SK-N-MC (cell line): ENCODE data around the gene SOSTDC1.

Experiments used
- EZH2 ChIP-seq: fragments of 200-600 bp; sonication (generic); IDR thresholded peaks from one replicate; pipeline ENCODE4 v1.6.1; 2017; ENCODE audit warnings: antibody characterized with exemption
- FOXP2 ChIP-seq: optimal IDR thresholded peaks from 2 replicates; pipeline ENCODE3; 2011; ENCODE audit warnings: mild to moderate bottlenecking, moderate library complexity; ENCODE audit not compliant: insufficient read depth; ENCODE audit errors: extremely low read length, control extremely low read depth
- POLR2AphosphoS5 ChIP-seq: IDR thresholded peaks from 2 replicates; pipeline ENCODE4 v1.6.1; 2012; ENCODE audit warnings: mild to moderate bottlenecking, low read depth, low read length, borderline replicate concordance

DNA sequence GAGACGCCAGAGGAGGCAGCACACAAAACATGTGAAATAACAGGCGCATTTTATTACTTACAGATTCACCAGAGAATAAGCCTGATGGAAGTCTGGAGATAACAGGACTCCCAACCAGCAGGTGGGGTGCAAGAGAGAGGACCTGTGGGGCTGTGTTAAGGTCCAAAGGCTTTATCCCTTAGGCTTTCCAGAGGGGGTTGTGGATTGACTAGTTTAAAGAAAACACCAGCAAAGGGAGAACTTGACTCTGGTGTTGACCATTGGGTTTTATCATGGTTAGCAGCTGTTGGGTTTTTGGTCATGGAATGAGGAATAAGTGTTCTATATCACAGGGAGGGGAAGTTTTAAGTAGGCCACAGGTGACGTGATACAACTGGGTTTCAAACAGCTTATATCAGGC lies 42.6 kb downstream of the SOSTDC1 start:
- TF ChIP-seq EZH2 (no peak), POLR2AphosphoS5 (no peak), FOXP2 (no peak)
